ENCODE results near the gene CARD8.
"Not testable (repeated sequence)": the region's sequence is repeated elsewhere in the genome, so short reads cannot be mapped to it uniquely, and the experiment has no call there.

DNA sequence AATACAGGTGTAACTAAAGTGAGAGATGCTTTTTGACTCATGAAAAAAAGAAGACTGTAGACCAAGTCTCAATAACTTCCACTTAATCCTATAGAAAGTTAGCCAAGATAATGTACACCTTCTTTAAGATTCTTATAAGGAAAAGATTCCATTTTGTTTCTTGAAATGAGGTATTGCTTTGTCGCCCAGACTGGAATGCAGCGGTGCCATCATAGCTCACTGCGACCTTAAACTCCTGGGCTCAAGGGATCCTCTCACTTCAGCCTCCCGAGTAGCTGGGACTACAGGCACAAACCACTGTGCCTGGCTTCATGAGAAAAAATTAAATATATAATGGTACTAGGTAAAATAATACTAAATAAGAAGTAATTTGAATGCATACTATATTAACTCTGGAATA, 3.3 kb upstream of the CARD8 start:
- TF ChIP-seq POLR2A (IDR thresholded peaks at IDR 0.05): not testable (repeated sequence)
- TF ChIP-seq, protein P1, sequence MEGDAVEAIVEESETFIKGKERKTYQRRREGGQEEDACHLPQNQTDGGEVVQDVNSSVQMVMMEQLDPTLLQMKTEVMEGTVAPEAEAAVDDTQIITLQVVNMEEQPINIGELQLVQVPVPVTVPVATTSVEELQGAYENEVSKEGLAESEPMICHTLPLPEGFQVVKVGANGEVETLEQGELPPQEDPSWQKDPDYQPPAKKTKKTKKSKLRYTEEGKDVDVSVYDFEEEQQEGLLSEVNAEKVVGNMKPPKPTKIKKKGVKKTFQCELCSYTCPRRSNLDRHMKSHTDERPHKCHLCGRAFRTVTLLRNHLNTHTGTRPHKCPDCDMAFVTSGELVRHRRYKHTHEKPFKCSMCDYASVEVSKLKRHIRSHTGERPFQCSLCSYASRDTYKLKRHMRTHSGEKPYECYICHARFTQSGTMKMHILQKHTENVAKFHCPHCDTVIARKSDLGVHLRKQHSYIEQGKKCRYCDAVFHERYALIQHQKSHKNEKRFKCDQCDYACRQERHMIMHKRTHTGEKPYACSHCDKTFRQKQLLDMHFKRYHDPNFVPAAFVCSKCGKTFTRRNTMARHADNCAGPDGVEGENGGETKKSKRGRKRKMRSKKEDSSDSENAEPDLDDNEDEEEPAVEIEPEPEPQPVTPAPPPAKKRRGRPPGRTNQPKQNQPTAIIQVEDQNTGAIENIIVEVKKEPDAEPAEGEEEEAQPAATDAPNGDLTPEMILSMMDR (IDR thresholded peaks at IDR 0.05): not testable (repeated sequence)
